GM23338 (cell line): Measurements from ENCODE around the gene MBOAT7.
"Not testable (repeated sequence)": the region's sequence is repeated elsewhere in the genome, so short reads cannot be mapped to it uniquely, and the experiment has no call there.

ENCODE experiments used
- CTCF ChIP-seq, 2 experiments: fragments of 200-600 bp in 1 of 2; sonication (generic) in 1 of 2; conservative IDR thresholded peaks; 2 replicates each; pipeline versions ENCODE4 v1.5.1 to v1.6.1; 2016 to 2017; ENCODE audit warnings: antibody characterized with exemption in 2 of 2, low read depth in 2 of 2, mild to moderate bottlenecking in 2 of 2, moderate library complexity in 1 of 2
- EZH2 ChIP-seq: fragments of 200-600 bp; sonication (generic); IDR thresholded peaks from one replicate; pipeline ENCODE4 v1.8.0; 2017; ENCODE audit warnings: antibody characterized with exemption, mild to moderate bottlenecking, low read depth; ENCODE audit not compliant: unreplicated experiment
- EZH2phosphoT487 ChIP-seq: fragments of 200-600 bp; sonication (generic); IDR thresholded peaks from one replicate; pipeline ENCODE4 v1.8.1; 2018; ENCODE audit warnings: antibody characterized with exemption; ENCODE audit not compliant: unreplicated experiment
- JUNB ChIP-seq: IDR thresholded peaks from one replicate; pipeline ENCODE4 v1.6.1; 2016; ENCODE audit warnings: antibody characterized with exemption; ENCODE audit not compliant: unreplicated experiment

GRCh38 chr19:54217517-54218247, 28.3 kb upstream of the MBOAT7 start:
- TF ChIP-seq CTCF (conservative IDR thresholded peaks at IDR 0.05; ENCODE audit: low read depth in 2 of 2); JUNB; EZH2; EZH2phosphoT487: not testable (repeated sequence)
